ENCODE data around the gene ERO1A. TPM values are rescaled to one million over a fixed set of nuclear protein-coding genes. Genes with fewer than 3 reads are reported as not detected.

ERO1A gene, protein sequence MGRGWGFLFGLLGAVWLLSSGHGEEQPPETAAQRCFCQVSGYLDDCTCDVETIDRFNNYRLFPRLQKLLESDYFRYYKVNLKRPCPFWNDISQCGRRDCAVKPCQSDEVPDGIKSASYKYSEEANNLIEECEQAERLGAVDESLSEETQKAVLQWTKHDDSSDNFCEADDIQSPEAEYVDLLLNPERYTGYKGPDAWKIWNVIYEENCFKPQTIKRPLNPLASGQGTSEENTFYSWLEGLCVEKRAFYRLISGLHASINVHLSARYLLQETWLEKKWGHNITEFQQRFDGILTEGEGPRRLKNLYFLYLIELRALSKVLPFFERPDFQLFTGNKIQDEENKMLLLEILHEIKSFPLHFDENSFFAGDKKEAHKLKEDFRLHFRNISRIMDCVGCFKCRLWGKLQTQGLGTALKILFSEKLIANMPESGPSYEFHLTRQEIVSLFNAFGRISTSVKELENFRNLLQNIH
- 43.4 to 66.8 TPM (median 57.2 TPM) in 5 replicates for total RNA-seq (2022; extraction: Qiagen RNA extraction; ENCODE audit: low read depth)

DNA sequence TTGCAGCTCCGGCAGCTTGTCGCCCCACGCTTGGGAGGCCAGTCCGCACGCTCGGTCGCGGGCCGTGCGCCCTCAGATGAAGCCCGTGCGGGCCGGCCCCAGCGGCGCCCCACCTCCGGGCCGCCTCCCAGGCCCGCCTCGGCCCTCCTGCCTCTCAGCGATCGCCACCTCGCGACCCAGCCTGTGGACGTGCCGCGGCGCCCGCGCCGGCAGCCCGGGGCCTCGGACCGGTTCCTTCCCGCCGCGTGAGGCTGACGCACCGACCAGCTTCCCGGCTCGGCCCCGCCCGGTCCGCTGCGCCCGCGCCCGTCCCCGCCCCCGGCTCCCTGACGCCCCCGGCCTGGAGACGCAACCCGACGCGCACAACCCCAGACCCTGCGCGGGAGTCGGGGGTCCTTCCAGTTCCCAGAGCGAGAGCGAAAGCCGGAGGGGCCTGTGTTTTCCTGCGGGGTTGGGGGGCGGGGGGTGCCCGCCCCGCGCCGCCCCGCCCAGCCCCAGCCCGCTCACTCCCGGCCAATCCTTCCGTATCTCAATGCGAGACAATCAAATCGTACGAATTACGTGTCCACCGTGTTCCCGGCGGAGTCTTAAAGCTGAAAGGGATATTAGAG lies at the start of gene ERO1A:
TSS of gene ERO1A (minus strand) at position 78 of the 611 bp plus-strand sequence. CDS start at position 1, 77 bp downstream.

DNA sequence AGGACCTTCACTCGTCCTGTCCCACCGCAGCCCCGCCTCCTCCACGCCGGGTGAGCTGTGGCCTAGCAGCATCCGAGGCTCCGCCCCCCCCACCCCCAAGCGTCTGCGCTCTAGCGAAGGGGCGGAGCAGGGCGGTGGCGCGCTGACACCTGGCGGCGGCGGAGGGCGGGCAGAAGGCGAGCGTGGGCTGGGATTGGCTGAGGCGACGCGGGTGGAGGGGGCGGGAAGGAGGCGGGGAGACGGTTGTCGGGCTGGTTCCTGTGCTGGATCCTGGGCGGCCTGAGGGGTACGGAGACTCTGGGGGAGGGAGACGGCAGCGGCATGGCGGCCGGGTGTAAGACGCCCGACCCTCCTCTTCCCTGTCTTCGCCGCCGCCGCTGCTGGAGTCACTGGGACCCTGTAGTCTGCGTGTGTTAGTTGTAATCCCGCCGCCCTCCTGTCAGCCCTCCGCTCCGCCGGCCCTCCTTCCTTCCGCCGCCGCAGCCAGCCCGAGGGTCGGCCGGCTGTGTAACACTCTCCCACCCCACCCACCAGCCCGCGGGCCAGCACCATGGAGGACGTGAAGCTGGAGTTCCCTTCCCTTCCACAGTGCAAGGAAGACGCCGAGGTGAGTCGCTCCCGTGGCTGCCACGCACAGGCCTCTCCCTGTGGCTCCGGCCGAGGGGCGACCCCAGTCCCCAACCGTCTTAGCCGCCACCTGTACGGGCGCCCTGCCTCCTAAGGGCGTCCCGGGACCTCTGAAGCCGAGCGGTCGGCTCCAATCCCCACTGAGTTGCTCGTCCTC lies 34.8 kb upstream of the ERO1A start, which contains the start of gene STYX:
TSS of gene STYX (plus strand) at position 242 of the 784 bp plus-strand sequence. CDS start at position 551, 309 bp downstream.

DNA sequence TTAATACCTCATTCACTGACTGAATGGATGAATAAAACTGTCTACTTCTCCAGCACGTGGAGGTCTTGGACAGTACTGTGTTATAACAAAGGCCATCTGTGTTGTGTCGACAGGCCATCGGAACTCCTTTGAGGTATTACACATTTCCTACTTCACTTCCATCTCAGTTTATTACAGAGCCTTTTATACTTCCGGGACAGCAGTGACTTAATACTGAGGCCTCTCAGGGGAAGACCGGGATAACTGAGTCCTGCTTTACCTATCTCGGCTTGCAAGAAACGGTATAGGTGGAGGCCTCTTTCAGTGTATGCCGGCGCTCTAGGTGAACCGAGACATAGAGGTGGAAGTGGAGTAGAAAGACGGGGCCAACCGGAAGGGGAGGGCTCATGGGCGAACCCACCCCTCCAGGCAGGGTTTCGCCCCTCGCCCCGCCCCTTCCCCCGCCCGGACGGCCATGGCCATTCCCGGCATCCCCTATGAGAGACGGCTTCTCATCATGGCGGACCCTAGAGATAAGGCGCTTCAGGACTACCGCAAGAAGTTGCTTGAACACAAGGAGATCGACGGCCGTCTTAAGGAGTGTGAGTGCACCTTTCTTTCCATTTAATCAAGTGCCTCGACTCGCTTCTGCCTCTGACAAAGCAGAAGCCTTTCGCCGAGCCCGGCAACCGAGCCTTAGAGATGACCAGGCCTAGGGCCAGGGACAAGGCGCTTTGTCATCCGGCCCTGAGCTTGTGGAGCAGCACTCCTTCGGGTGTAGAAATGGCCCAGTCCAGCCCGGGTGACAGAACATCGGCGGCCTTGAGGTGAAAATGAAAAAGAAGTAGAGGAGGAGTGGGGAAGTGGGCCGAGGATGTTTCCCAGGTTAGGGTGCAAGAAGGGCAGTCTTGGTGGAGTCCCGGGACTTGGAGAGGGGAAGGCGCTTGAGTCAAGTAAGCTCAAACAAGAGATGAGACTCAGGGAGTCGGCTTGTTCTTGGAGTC lies 11.7 kb upstream of the ERO1A start, which contains the start of gene PSMC6:
TSS of gene PSMC6 (plus strand) at position 477 of the 983 bp plus-strand sequence. CDS start at position 497, 20 bp downstream.

Other genes with a start within 250 kb of the ERO1A start
- 0.82 to 1.9 TPM (median 1.2 TPM) in 5 replicates for gene TXNDC16, start 143.1 kb downstream of the ERO1A start, total RNA-seq (2022; extraction: Qiagen RNA extraction; ENCODE audit: low read depth)
- gene GPR137C, start 142.7 kb downstream of the ERO1A start, total RNA-seq (2022; extraction: Qiagen RNA extraction; ENCODE audit: low read depth), result 0.08 to 0.30 TPM (median 0.15 TPM) in 4 of 5 replicates, not detected in the other
- 86.8 to 101 TPM (median 93.0 TPM) in 5 replicates for gene PSMC6, start 11.6 kb upstream of the ERO1A start, total RNA-seq (2022; extraction: Qiagen RNA extraction; ENCODE audit: low read depth)
- 4.0 to 7.6 TPM (median 6.3 TPM) in 5 replicates for gene STYX, start 34.6 kb upstream of the ERO1A start, total RNA-seq (2022; extraction: Qiagen RNA extraction; ENCODE audit: low read depth)
- gene GNPNAT1, start 96.0 kb upstream of the ERO1A start, total RNA-seq (2022; extraction: Qiagen RNA extraction; ENCODE audit: low read depth), result 45.4 to 53.9 TPM (median 49.2 TPM) in 5 replicates

Measured in A549 treated with DMSO at 1 μM for 4 hours (cell line).